Measurements from ENCODE around the gene ARHGAP10.
A peak's percentile ranks its signal among the peaks of the same experiment; 100 is the strongest.

Gene ARHGAP10

DNA sequence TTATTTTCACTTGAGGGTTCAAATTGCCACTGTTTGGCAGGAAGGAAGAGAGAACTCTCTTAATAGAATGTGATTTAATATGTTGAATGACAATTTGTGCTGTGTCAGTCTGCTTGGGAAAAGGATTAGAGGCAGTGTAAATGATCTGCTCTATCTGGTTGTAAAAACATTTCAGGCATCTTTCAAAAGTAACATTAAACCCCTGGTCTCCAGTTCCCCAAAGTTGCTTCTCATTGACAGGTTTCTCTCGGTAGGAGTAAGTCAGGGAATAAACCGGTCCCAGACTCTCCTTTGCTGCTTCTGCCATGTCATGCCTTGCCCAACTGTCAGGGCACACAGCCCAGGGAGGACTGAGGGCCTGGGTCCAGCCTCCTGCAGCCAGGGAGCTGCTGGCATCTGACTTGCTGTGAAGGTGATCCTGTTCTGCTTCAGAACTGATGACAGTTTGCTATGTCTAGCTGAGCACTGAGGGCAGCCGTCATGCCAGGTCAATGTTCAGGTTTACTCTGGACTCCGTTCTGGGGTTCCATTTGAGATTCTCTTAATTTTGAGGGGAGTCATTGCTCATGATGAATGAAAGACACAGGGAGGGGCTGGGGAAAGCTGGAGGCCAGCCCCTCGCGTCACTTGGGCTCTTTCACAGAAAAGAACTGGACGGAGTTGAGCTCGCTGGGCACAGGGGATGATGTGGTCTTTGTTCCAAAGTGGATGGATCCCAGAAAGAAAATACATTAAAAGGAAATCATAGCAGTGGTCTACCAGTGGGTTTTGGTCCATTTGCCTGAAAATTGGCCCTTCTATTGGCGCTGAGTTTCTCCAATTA lies 312.4 kb downstream of the ARHGAP10 start:
- Histone ChIP-seq H3K27ac (peak overlapping the region; percentile 1; the same call in 1 of the 2 replicates), H3K9ac (no peak overlapping the region), H2AFZ (ENCODE audit: low read depth) (no peak overlapping the region), H3K27me3 (ENCODE audit: insufficient read depth, low read depth) (no peaks in the 10 kb centered on the region), H3K79me2 (ENCODE audit: insufficient read depth, low read depth) (no peaks in the 10 kb centered on the region), H4K20me1 (ENCODE audit: insufficient read depth) (peaks cover 4% of the 10 kb centered on the region; the same call in 1 of the 2 replicates), H3K36me3 (ENCODE audit: insufficient read depth) (no peaks in the 10 kb centered on the region), H3K4me3 (IDR thresholded peaks at IDR 0.05; ENCODE audit: insufficient read depth, low read depth, low read length) (no peak overlapping the region), H3K4me2 (peak overlapping the region; percentile 44), H3K4me1 (ENCODE audit: low read depth, poor library complexity, severe bottlenecking) (peaks cover 41% of the 10 kb centered on the region)
- TF ChIP-seq, protein P1, sequence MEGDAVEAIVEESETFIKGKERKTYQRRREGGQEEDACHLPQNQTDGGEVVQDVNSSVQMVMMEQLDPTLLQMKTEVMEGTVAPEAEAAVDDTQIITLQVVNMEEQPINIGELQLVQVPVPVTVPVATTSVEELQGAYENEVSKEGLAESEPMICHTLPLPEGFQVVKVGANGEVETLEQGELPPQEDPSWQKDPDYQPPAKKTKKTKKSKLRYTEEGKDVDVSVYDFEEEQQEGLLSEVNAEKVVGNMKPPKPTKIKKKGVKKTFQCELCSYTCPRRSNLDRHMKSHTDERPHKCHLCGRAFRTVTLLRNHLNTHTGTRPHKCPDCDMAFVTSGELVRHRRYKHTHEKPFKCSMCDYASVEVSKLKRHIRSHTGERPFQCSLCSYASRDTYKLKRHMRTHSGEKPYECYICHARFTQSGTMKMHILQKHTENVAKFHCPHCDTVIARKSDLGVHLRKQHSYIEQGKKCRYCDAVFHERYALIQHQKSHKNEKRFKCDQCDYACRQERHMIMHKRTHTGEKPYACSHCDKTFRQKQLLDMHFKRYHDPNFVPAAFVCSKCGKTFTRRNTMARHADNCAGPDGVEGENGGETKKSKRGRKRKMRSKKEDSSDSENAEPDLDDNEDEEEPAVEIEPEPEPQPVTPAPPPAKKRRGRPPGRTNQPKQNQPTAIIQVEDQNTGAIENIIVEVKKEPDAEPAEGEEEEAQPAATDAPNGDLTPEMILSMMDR (conservative IDR thresholded peaks at IDR 0.05; ENCODE audit: low read depth, low read length) = no peak

DNA sequence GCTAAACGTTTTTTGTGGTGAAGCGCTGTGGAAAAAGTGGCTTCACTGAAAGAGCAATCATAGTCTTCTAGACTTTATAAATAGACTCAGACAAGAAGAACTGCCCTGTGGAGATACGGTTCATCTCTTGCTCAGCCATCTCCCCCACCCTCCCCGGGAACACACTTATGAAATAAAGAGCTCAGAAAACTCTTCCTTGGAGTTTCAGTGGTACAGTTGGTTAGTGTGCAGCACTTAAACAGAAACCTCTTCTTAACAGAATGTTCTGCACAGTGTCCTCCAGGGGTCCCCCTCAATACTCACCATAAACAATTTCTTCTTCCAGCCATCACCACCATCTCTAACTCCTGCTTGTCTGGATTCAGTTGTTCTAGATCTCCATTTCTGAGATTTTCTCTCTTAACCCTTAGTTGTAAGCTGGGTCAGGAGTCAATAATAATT lies 313.0 kb downstream of the ARHGAP10 start:
- Histone ChIP-seq H3K4me3 (IDR thresholded peaks at IDR 0.05; ENCODE audit: insufficient read depth, low read depth, low read length) (no peak overlapping the region), H3K4me1 (ENCODE audit: low read depth, poor library complexity, severe bottlenecking) (peaks cover 41% of the 10 kb centered on the region), H3K4me2 (peak overlapping the region; percentile 44), H4K20me1 (ENCODE audit: insufficient read depth) (peaks cover 4% of the 10 kb centered on the region; the same call in 1 of the 2 replicates), H2AFZ (ENCODE audit: low read depth) (no peak overlapping the region), H3K36me3 (ENCODE audit: insufficient read depth) (no peaks in the 10 kb centered on the region), H3K27me3 (ENCODE audit: insufficient read depth, low read depth) (no peaks in the 10 kb centered on the region), H3K27ac (no peak overlapping the region; the same call in 1 of the 2 replicates), H3K9ac (no peak overlapping the region), H3K79me2 (ENCODE audit: insufficient read depth, low read depth) (no peaks in the 10 kb centered on the region)
- TF ChIP-seq, protein P1 (conservative IDR thresholded peaks at IDR 0.05; ENCODE audit: low read depth, low read length) = peak; percentile 69

DNA sequence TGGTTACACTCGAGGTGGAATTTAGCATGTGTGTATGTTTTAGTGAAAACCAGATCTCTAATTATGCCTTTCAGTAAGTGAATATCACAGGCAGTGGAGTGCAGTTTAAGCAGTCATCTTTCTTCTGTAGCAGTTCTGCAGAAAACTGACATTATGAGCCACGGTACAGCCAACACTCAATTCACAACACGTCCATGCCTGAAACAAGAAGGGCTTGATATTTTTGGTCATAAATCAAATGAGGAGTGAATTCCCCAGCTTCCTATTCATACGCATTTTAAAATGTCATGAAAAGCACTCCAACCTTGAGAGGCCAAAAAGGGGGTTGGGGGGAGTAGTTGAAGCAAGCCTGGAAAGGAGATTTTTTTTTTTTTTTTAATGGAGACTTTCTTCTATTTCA lies 316.7 kb downstream of the ARHGAP10 start:
- no peaks in the 10 kb centered on the region for H3K79me2 ChIP-seq (ENCODE audit: insufficient read depth, low read depth)
- no peak overlapping the region for H3K4me3 ChIP-seq (IDR thresholded peaks at IDR 0.05; ENCODE audit: insufficient read depth, low read depth, low read length)
- H3K36me3 ChIP-seq (ENCODE audit: insufficient read depth) = no peaks in the 10 kb centered on the region
- H3K9ac ChIP-seq = no peak overlapping the region
- no peak overlapping the region for H3K27ac ChIP-seq
- H3K4me1 ChIP-seq (ENCODE audit: low read depth, poor library complexity, severe bottlenecking) = peaks cover 32% of the 10 kb centered on the region
- H2AFZ ChIP-seq (ENCODE audit: low read depth) = no peak overlapping the region
- H3K4me2 ChIP-seq = no peak overlapping the region
- peaks cover 4% of the 10 kb centered on the region for H4K20me1 ChIP-seq (ENCODE audit: insufficient read depth)
- H3K27me3 ChIP-seq (ENCODE audit: insufficient read depth, low read depth) = no peaks in the 10 kb centered on the region
- TF ChIP-seq, protein P1 (conservative IDR thresholded peaks at IDR 0.05; ENCODE audit: low read depth, low read length) = no peak

DNA sequence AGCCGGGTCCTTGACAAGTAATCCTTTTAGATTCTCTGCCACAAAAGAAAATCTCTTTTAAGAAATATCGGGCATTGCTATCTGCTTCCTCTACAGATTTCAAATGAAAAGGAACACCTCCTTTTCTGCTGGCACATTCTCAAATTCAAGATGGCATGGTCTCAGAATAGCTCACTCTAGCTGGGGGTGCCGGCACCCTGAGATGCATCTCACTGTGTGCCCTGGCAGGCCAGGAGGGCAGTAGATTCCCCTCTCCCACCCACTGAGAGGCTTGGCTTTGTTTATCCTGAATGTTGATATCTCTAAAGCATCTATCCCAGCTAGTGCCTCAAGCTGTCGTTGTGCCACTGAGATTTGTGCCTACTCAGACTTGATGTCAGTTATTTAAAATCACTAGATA lies 319.5 kb downstream of the ARHGAP10 start:
- H3K9ac ChIP-seq = no peak overlapping the region
- H3K27me3 ChIP-seq (ENCODE audit: insufficient read depth, low read depth) = no peaks in the 10 kb centered on the region
- peaks cover 18% of the 10 kb centered on the region for H3K4me1 ChIP-seq (ENCODE audit: low read depth, poor library complexity, severe bottlenecking)
- H3K79me2 ChIP-seq (ENCODE audit: insufficient read depth, low read depth) = no peaks in the 10 kb centered on the region
- TF ChIP-seq, protein P1 (conservative IDR thresholded peaks at IDR 0.05; ENCODE audit: low read depth, low read length) = no peak
- no peaks in the 10 kb centered on the region; the same call in 1 of the 2 replicates for H4K20me1 ChIP-seq (ENCODE audit: insufficient read depth)
- H3K36me3 ChIP-seq (ENCODE audit: insufficient read depth) = no peaks in the 10 kb centered on the region
- H3K4me3 ChIP-seq (IDR thresholded peaks at IDR 0.05; ENCODE audit: insufficient read depth, low read depth, low read length) = no peak overlapping the region
- H3K27ac ChIP-seq = no peak overlapping the region
- no peak overlapping the region for H3K4me2 ChIP-seq
- no peak overlapping the region for H2AFZ ChIP-seq (ENCODE audit: low read depth)

Data from KMS-11 (cell line).